GM13976 (cell line): Measurements from ENCODE around the gene PRLR.

Experiments used
- DNase-seq: peaks from one replicate; pipeline ENCODE4 v3.0.0; 2012; ENCODE audit warnings: low spot score
- CTCF ChIP-seq: IDR thresholded peaks from 2 replicates; pipeline ENCODE4 v1.5.1; 2012; ENCODE audit warnings: borderline replicate concordance, mild to moderate bottlenecking; ENCODE audit not compliant: insufficient read depth; ENCODE audit errors: extremely low read depth, missing control alignments, control extremely low read depth
- in situ Hi-C: fragments of 300-500 bp; cut with MboI; formaldehyde crosslinking; loops from one replicate; pipeline ENCODE4 v1.12.0; 2022; ENCODE audit warnings: low sequenced_read_pairs, mixed read lengths, inconsistent platforms; ENCODE audit not compliant: unreplicated experiment

Gene PRLR

GRCh38 chr5:35031276-35031675 is 199.0 kb downstream of the PRLR start:
- DNase-seq = no peak
- no peak for TF ChIP-seq CTCF

GRCh38 chr5:35030426-35031100 is 199.7 kb downstream of the PRLR start:
- peak; percentile 12 for DNase-seq

More at GRCh38 chr5:35031276-35031675, 199.0 kb downstream of the PRLR start:
- in situ Hi-C loops = no loop called here

GRCh38 chr5:35029333-35029732 is 201.0 kb downstream of the PRLR start:
- in situ Hi-C loops = no loop called here
- no peak for DNase-seq
- no peak for TF ChIP-seq CTCF

More at GRCh38 chr5:35030426-35031100, 199.7 kb downstream of the PRLR start:
- no peak for TF ChIP-seq CTCF
- in situ Hi-C loops = no loop called here

- in situ Hi-C loops = no loop called here
- TF ChIP-seq CTCF = no peak
- no peak for DNase-seq
Observed at GRCh38 chr5:35026941-35027340, 203.3 kb downstream of the PRLR start.

GRCh38 chr5:35026280-35026840 is 203.9 kb downstream of the PRLR start:
- in situ Hi-C loops = no loop called here
- DNase-seq = no peak
- no peak for TF ChIP-seq CTCF

GRCh38 chr5:35024911-35025510 is 205.3 kb downstream of the PRLR start:
- TF ChIP-seq CTCF = no peak
- in situ Hi-C loops = loop anchor here (25.0 kb wide), 1 partner anchor 538 kb away; no protein-coding TSS in a partner anchor
- no peak for DNase-seq
